ENCODE measurements around the gene AXL.
A peak's percentile ranks its signal among the peaks of the same experiment; 100 is the strongest.

AXL gene

GRCh38 chr19:41308450-41309179, 89.6 kb downstream of the AXL start:
- peak; percentile 75 to 90 for DNase-seq (ENCODE audit: low read depth in 2 of 2)

- no peak for DNase-seq (ENCODE audit: low read depth in 2 of 2)
Observed at GRCh38 chr19:41309180-41310032, 90.4 kb downstream of the AXL start.

DNA sequence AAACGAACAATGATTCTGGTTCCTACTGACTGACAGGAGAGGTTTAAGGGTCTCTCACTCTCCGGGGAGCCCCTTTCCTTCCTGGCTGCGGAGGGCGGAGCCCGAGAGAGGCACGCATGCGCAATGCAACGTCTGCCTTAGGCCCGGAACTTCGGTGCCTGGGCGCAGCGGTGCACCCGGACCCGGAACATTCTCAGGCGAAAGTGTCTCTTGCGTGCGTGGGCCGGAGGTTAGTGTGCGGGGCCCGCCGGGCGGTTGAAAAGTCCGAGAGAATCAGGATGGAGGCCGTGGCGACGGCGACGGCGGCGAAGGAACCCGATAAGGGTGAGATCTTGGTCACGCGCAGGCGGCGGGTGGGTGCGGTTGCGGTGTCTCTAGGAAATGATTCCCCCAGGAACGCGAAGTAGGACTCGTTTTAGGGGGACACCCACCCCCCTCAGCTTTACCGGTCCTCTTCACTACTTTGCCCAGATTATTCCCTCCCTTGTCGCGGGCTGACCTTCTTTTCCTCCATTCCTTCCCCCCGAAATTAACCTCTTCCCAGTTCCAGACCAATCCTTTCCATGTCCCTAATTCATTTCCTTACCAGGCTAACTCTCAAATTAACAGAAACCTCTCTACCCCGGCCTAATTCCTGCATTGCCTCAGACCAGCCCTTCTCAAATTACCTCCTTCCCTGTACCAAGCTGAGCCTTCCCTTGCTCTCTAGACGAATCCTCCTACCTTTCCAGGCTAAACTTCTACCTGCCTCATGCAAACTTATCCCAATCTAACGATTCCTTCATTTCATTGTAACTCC, 91.2 kb downstream of the AXL start, which contains the start of gene CCDC97:
Gene CCDC97, plus strand, starts transcription at position 140 of the 799 bp plus-strand sequence. Its CDS starts 139 bp downstream, at position 279.
- DNase-seq (ENCODE audit: low read depth in 2 of 2): peak; percentile 77 to 84

DNA sequence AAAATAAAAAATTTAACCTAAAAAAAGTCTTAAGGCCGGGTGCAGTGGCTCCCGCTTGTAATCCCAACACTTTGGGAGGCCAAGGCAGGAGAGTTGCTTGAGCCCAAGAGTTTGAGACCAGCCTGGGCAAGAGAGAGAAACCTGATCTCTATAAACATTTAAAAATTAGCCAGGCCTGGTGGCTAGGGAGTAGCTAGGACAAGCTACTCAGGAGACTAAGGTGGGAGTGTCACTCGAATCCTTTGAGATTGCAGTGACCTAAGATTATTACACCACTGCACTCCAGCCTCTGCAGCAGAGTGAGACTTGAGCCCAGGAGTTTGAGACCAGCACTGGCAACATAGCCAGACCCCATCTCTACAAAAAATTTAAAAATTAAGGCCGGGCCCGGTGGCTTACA, 92.0 kb downstream of the AXL start:
- no peak for DNase-seq (ENCODE audit: low read depth in 2 of 2)
